GM19397 (cell line): ENCODE data around the gene PTGDS.

Source experiments
- ATAC-seq: cut with Tn5 transposase; IDR thresholded peaks from one replicate; pipeline ENCODE4 v1.9.1; 2021; ENCODE audit warnings: mild to moderate bottlenecking, moderate library complexity; ENCODE audit not compliant: unreplicated experiment

Gene PTGDS

DNA sequence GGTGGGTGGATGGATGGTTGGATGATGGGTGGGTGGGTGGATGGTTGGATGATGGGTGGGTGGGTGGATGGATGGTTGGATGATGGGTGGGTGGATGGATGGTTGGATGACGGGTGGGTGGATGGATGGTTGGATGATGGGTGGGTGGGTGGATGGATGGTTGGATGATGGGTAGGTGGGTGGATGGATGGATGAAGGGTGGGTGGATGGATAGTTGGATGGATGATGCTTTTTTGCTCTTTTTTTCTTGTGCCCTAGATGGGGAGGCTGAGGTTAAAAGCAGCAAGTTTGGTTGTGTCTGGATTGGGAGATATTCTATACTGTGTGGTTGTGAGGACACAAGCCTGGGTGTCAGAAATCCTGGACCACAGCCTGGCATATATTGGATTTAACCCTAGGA is 19.8 kb upstream of the PTGDS start:
- ATAC-seq, result no peak

DNA sequence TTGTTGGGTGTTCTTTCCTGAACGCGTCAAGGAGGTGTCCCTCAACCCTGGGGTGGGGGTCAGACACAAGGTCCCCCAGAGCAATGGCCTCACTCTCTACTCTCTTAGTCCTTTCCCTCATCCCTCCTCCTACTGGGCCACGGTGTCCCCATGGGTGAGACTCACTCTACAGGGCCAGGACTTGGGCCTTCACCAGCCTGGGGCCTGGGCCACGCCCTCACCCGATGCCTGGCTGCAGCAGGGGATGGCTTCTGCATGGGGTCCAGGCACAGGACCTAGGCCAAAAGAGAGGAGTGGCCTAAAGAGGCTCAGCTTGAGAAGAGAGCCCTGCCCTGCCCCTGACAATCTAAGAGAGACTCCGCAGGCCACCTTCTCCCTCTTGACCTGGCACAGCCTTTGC is 19.4 kb upstream of the PTGDS start:
- no peak for ATAC-seq

DNA sequence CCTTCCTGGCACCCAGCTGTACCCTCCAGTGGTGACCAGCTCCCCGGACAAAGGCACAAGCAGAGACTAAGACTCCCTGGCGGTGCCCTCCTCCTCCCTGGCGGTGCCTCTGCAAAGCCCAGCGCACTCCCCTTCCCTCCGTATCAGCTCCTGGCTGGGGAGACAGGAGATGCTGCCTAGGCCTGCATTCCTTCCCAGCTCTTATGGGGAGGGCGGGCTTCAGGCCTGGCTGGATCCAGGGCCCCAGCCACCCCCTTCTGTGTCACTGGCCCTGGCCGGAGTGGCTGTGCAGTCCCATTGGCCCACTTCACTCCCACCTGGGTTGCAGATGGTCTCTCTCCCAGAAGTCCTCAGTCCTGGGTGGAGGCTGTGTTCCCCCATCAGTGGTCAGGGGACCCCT is 18.8 kb upstream of the PTGDS start:
- no peak for ATAC-seq

DNA sequence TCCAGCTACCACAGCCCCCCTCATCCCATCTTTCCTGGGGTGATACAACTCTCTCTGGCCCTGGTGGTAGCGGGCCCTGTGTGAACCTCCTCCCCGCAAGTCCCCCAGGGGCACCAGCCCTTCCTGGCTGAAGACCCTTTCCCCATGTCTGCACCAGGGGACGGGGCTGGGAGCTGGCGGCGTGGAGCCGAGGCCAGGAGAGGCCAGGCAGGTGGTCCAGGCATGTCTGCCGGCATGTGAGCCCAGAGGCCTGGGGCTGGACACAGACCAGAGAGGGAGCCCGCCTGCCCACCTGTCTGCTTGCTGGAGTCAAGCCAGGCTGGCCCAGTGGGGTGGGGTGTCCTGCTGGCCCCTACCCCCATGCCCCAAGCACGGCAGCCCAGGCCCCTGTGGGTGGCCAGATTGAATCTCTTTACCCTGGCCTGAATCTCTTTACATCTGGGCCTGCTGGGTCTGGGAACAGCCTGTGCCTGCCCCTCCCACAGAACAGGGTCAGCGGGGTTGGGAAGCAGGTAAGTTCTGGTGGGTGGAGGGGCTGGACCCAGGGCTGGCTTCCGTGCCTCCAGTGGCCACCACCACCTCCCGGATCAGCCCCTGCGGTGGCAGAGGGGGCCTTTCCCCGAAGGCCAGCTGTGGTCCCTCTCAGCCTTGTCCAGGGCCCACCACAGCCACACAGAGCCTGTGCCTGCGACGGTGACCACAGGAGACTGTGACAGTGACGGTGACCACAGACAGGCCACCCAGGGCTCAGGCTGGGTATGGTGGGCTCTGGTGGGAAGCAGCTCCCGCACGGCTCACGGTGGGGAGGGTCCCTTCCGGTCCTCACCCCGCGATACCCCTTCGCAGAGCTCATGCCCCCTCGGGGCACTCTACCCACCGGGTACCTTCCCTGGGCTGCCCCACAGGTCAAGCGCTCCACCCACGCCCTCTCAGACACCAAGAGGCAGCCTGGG is 18.1 kb upstream of the PTGDS start:
- no peak for ATAC-seq

DNA sequence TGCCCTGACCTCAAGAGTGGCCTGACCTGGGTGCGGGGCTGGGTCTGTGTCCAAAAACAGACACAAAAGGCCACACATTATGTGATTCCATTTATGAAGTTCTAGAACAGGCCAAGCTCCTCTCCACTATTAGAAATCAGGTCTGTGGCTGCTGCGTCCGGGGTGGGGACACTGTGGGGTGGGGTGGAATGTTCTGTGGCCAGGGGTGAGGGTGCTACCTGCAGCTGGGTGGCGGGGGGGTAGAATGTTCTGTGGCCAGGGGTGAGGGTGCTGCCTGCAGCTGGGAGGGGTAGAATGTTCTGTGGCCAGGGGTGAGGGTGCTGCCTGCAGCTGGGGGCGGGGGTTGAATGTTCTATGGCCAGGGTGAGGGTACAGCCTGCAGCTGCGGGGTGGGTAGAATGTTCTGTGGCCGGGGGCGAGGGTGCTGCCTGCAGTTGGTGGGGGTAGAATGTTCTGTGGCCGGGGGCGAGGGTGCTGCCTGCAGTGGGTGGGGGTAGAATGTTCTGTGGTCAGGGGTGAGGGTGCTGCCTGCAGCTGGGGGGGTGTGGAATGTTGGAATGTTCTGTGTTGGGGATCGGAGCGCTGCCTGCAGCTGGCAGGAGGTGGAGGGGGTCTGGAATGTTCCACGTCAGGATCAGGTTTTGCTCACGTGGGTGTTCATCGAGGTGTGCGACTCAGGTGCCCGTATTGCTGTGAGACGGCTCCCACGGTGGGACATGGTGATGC is 16.9 kb upstream of the PTGDS start:
- no peak for ATAC-seq

DNA sequence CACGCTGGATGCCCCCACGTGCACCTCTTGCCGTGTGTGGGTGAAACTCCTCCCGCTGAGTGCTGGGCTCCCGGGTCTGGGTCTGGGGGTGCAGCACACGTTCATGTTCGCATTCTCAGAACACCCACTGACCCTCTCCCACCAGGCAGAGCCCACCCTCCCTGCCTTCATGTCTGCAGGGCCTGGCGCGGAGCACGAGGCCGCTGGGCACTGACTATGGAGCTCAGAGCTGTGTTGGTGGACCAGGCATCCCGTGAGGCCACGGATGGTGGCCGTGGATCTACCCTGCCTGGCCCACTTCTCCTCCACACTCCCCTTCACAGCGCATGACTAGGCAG is 16.4 kb upstream of the PTGDS start:
- ATAC-seq, result no peak

DNA sequence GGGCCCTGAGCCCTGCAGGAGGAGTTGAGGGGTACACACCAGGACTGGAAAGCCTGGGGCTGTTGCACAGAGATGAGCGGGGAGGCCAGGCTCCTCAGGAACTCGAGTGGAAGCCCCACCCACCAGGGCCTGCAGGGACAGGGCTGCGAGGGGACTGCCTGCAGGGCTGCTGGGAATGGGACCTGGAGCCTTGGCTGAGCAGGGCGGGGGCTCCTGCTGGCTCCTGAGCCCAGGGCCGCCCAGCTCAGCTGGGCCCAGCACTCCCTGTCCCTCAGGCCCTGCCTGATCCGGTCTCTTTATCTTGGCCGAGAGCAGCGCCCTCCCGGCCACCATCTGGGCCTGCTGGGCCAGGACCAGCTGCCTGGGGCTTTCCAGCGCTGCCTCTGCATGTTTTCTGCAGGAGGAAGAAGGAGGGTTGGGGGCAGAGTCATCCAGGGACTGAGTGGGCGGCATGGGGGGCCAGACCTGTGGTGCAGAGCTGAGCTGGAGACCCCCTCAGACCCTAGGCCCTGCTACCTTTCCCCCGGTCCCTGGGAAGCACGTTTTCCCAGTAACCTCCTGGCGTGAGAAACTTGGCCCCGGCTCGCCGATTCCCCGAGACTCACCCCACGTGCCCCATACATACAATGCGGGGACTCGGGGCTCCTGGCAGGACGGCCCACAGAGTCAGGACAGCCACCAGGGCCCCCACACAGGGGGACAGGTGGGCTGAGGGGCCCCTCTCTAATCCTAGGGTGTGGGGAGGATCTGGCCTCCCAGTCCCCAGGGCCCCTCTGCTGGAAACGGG is 15.8 kb upstream of the PTGDS start:
- ATAC-seq, result no peak

DNA sequence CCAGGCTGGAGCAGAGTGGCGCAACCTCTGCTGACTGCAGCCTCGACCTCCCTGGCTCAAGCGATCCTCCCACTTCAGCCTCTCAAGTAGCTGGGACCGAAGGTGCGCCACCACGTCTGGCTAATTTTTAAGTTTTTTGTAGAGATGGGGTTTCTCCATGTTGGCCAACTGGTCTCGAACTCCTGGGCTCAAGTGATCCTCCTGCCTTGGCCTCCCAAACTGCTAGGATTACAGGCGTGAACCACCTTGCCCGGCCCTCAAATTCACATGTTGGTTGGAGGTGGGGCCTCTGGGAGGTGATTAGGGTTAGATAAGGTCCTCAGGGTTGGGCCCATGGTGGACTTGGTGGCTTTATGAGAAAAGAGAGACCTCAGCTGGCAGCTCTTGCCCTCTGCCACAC is 15.1 kb upstream of the PTGDS start:
- ATAC-seq, result no peak

DNA sequence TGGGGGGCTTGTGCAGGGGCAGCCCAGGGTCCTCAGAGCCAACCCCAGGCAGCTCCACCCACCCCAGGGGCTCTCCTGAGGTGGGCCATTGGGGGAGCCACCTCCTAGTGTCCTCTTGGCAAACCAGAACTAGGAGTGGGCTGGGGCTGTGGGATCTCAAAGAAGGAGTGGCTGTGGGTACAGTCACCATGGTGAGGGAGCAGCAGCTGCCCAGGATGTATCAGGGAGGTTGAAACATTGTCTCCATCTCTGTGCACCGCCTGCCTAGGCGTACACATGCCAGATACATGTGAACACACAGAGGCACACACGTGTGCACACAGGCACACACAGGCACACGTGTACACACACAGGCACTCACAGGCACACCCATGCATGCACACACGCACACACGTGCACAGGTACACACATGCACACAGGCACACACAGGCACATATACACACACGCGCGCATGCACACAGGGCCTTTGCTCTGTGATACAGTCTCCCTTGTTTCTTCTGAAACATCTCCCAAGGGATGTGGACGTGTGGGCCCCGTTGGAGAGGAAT is 14.5 kb upstream of the PTGDS start:
- no peak for ATAC-seq

DNA sequence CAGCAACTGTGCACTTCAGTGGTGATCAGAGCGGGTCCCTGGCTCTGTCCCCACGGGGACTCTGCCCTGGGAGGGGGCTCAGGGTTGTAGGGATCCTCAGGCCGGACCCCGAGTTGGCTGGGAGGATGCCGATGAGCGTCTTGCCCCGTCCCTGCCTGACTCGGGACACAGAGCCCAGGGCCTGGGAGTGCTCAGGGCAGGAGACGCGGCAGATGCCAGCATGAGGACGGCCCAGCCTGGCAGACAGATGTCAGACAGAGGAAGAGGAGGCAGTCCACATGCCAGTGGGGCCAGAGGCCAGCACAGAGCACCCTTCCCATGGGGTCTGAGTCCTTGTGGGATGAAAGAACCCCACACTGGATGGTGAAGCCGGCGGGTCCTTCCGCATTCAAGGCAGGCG is 14.0 kb upstream of the PTGDS start:
- ATAC-seq, result no peak

DNA sequence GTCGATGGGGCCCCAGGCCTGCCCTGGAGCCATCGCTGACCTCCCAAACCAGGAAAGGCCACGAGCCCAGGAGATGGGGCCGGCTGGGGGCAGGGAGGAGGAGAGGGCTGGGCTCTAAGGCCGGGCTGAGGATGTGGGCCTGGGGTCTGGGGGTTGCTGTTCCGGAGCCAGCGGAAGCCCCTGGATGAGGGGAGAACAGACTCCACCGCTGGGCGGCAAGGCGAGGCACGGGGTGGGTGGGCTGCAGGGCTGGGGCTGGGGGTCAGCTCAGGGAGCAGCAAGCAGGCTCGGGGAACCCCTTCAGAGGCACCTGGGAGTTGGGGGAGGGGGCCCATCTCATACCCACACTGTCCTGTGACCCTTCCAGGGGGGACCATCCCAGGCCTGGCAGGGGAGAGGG is 13.6 kb upstream of the PTGDS start:
- no peak for ATAC-seq

DNA sequence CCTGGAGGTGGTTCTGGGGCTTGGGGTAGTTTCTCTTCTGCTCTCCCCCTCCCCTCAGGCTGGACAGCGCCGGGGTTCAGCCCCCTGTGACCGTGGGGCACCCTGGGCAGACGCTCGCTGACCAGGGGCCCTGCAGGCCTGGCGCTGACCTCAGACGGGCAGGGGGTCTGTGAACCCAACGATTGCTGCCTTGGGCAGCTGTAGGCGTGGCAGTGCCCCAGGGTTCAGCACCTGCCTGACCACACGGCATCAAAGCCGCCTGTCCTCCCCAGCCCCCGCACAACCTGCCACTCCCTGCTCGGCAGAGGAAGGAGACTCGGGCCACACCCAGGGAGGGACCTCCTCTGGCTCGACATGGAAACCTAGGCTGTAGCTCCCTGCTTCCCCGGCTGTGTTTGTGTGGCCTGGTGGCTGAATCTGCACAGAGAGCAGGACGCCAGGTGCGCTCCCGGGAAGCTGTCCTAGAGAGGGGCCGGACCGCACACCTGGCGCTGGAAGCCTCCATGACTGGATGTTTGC is 13.1 kb upstream of the PTGDS start:
- ATAC-seq, result no peak

DNA sequence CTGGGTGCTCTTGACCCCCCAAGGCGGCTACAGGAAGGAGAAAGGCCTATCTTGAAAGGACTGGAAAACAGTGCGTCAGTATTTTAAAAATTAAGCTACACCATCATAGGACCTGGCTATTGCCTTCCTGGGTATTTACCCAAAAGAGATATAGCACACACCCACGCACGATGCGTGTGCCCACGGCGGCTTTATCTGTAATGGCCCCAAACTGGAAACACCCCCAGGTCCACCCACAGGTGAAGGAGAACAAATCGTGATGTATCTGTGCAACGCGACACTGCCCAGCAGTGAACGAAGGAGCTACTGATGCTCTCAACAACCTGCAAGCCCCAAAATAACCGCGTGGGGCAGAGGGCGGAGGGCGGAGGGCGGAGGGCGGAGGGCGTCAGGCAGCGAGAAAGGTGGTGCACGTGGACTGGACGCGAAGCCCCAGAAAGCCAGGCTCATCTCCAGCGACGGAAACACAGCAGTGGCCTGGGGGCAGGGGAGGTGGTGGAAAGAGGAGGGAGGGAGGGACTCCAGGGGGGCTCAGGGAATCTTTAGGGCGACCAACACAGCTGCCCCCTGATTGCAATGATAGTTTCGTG is 12.4 kb upstream of the PTGDS start:
- ATAC-seq, result no peak

DNA sequence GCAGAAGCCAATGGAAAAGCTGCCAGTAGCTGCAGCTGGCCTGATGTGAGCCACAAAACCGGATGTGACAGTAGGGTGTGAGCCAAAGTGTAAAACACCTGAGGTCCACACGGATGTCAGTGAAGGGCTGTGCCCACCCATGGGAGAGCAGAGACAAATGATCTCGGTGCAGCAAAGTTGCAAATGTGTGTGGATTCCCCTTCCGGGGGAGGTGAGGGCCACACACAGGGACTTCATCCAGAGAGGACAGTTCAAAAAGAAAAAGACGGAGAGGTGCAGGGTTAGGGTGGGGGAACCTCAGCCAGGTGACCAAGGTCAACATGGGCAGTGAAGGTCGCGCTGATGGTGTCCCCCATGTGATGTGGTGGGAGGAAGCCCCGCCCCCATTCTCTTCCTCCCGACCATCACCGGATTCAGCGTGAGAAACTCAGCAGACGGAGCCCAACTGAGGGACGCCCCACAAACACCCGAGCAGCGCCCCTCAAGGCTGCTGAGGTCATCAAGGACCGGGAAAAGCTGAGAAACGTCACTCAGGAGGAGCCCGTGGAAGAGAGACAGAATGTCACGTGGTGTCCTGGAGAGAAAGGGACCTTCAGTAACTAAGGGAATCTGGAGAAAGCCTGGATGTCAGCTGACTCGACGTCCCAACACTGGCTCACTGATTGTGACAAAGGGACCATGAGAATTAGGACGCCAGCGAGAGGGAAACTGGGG is 11.4 kb upstream of the PTGDS start:
- ATAC-seq, result no peak

DNA sequence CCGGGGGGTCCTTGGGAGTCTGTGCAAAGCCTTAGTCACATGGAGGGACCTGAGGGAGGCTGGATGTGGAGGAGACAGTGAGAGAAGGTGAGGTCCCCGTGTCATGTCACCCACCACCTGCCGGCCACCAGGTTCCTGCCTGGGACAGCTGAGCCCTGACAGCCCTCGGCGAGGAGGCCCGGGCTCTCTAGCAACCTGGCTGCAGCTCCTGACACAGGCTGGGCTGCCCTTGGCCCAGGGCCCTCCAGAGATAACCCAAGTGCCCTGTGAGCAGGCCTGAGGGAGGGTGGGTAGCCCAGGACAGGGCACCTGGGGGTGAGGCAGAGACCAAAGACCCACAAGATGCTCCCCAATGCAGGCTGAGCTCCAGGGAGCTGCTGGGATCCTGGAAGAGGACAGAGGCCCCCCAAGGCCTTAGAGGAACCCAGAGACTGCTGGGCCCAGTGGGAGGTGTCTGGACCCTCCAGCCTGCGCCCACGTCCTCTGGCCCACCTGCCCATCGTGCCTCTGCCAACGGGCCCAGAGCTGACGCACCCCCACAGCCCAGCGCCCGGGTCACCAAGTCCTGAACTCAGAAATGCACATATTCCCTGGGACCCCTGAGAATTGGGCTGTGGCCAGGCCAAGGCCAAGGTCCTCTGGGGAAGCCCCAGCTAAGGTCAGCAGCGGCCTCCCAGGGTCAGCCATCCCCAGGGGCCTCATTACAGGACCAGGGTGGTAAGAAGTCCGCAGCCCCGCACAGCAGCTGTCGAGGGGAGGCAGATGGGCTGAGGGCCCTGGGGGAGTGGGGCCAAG is 8.8 kb upstream of the PTGDS start:
- ATAC-seq, result no peak

DNA sequence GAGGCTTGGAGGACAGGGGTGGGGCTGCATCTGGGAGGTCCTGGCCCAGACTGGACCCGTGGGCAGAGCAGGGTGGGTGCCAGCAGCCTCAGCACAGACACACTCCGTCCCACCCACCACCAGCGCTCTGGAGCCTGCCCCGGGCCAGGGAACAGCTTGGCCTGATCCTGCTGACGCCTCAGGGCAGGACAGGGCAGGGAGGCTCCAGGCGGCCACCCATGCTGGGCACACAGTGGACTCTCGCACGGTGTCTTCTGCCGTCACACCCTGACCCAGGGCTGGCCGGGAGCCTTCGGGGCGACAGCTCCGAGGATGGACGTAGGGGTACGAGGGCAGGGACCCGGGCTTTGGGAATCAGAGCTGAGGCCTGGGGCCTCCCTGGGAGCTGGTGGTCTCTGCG is 8.2 kb upstream of the PTGDS start:
- ATAC-seq, result no peak

DNA sequence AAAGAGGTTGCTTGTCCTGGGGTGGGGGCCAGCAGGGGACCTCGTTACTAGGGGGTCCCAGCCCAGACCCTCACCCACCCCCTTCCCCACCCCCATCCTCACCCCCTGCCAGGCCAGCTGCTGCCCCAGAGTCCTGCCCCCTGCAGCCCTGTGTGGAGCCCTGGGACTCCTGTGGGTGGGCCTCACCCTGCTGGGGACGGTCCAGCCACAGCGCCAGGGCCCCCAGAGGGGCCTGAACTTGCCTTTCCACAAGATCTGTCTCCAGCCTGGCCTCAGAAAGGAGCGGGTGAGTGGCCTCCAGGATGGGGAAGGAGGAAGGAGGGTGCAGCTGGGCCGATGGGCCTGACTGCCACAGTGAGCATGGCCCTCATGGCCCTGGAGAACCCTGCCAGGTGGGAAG is 7.5 kb upstream of the PTGDS start:
- ATAC-seq, result no peak

DNA sequence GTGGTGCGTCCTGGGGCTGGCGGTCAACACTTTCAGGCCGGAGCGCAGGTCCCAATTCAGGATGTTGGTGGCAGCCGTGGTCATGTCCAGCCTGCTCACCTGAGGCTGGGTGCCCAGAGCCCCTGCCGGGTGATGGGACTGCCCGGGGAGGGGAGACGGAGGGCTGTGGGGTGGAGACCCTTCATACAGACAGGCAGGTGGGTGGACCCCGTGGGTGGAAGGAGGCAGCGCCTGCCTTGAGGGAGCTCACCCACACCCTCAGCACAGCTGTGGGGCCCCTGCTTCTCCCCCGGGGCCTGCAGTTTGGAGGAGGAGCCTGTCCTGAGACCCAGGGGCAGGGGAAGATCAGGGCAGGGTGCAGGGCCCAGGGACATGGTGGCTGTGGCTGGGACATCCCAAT is 6.9 kb upstream of the PTGDS start:
- no peak for ATAC-seq

DNA sequence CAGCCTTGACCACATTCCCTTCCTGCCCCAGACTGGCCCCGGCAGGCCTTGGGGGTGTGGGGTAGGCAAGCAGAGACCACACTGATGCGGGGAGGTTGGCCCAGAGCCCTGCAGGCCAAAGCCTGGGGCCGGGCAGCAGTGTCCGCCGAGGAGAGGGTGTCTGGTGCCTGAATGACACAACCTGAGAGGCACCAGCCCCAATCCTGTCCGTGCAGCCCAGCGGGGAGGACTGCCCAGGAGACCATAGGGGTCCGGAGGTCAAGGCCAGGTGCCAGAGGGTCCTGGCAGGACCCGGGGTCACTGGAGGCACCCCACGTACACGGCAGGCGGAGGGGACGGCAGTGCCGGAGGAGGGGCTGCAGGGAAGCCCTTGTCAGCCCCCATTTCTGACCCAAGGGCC is 5.6 kb upstream of the PTGDS start:
- no peak for ATAC-seq
